Measurements from ENCODE around the gene ITGB5.

The ITGB5 gene

GRCh38 chr3:124781476-124782376 is 105.4 kb downstream of the ITGB5 start:
- DNase-seq = no peak

GRCh38 chr3:124780761-124781475 is 106.2 kb downstream of the ITGB5 start:
- no peak for DNase-seq

- DNase-seq = no peak
Observed at GRCh38 chr3:124780356-124780755, 106.8 kb downstream of the ITGB5 start.

- DNase-seq = no peak
Observed at GRCh38 chr3:124779751-124780191, 107.4 kb downstream of the ITGB5 start.

GRCh38 chr3:124779116-124779515 is 108.0 kb downstream of the ITGB5 start:
- no peak for DNase-seq

- DNase-seq = no peak
Observed at GRCh38 chr3:124777762-124778470, 109.2 kb downstream of the ITGB5 start.

GRCh38 chr3:124776856-124777255 is 110.3 kb downstream of the ITGB5 start:
- DNase-seq = no peak

DNA sequence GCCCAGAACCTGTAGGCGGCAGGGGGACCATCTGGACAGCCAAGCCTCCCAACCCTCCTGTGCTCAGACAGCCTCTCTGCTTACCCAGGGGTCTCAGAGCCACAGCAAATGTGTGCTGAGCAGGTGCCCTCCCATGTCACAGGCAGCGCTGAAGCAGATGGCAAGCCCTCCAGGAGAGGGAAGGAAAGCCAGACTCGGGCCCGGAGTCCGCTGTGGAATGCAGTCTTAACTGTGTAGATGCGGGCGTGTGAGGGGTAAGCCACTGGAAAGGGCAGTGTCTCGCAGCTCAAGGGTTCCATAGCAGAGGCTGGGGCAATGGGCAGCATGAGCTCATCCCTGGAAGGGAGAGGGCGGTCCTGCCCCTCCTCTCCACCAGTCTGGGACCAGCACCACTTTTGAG is 111.3 kb downstream of the ITGB5 start:
- no peak for DNase-seq

DNA sequence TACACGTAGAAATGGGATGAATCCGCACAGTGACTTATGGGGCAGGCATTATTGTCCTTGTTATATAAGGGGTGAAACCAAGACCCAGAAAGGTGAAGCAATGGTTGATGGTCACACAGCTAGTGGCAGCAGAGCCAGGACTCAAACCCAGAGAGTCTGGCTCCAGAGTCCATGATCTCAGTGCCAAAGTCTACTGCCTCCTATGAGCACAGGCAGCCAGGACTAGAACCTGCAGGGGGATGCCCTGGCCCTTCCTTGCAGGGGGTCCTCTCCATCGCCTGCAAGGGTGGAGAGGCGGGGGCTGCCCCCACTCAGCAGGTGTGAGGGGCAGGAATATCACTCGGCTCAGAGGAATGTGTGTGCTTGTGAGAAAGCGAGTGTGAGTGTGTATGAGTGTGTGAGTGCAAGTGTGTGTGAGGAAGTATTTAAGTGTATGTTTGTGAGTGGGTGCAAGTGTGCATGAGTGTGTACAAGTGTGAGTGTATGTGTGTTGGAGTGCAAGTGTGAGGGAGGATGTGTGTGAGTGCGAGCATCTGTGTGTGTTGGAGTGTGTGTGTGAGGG is 112.2 kb downstream of the ITGB5 start:
- DNase-seq = no peak

DNA sequence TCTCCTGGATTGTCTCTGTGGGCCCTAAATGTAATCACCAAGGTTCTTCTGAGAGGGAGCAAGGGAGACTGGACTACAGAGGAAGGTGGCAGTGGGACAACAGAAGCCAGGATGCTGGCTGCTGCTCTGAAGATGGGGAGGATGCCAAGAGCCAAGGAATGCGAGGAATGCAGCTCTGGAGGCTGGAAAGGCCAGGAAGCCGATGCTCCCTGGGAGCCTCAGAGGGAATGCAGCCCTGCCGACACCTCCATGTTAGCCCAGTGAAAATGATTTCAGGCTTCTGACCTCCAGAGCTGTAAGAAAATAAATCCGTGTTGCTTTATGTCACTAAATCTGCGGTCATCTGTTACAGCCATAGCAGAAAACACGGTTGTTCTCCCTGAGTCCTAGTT is 112.8 kb downstream of the ITGB5 start:
- no peak for DNase-seq

GRCh38 chr3:124773351-124774326 is 113.5 kb downstream of the ITGB5 start:
- no peak for DNase-seq

GRCh38 chr3:124772081-124772831 is 114.9 kb downstream of the ITGB5 start:
- DNase-seq = no peak

GRCh38 chr3:124771083-124771445 is 116.1 kb downstream of the ITGB5 start:
- DNase-seq = no peak

DNA sequence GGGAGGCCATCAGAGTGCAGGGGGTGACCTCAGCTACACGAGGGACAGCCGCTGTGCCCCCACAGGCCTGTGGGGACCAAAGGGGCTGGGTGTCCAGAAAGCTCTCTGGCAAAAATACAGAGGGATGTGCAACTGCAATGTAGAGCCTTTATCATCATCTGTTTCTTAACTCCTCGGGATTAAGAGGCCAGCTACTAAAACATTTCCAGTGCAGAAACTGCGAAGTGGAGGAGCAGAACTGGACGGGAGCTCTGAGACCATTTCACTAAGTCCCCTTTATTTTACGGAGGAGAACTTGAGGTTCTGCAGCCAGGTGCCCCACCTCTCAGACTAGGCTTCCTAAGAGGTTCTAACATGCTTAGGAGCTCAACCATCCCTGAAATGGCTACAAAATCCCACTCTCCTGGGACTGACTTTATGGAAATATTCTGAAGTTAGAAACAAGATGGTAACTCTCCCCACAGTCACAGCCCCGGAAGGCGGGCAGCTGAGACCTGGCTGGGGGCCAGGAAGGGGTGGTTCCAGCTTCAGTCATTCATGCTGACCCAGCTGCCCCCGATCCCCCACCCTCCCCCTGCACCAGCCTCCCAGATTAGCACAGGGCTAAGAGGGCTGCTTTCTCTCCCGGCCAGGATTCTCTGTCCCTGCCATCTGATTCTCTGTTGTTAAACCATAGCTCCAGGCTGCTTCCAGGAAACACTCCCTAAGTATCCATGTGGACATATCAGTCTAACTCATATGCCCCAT is 116.7 kb downstream of the ITGB5 start:
- no peak for DNase-seq

DNA sequence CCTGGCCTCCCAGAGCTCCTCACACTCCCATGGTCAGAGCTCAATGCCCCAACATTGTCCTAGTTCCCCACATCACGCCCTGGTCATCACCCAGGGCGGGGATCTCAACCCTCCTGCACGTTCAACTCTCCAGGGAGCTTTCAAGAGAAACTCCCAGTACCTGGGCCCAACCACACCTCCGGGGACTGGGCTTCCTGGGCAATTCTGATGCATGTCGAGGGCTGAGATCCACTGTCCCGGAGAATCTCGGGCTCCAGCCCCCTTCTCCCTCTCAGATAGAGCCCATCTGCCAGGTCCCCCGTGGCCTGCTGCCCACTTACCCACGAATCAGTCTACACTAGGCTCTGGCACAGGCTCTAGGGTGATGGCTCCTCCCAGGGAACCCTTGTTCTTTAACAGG is 117.7 kb downstream of the ITGB5 start:
- no peak for DNase-seq

DNA sequence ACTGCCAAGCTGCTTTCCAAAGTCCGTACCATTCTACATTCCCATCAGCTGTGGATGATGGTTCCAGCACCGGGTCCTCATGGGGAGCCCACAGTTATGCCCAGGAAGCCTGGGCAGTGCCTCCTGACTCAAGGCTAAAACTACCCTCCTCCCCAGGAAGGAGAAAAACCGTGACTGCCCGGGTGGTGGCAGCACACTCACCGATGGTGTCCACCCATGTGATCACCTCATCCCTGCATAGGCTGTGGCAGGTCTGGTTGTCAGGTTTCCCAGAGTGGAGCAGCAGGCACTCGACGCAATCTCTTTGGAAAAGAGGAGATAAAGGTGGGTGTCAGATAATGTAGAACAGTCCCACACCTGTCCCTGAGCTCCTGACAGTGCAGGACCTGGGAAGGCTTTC is 118.4 kb downstream of the ITGB5 start:
- DNase-seq = no peak

DNA sequence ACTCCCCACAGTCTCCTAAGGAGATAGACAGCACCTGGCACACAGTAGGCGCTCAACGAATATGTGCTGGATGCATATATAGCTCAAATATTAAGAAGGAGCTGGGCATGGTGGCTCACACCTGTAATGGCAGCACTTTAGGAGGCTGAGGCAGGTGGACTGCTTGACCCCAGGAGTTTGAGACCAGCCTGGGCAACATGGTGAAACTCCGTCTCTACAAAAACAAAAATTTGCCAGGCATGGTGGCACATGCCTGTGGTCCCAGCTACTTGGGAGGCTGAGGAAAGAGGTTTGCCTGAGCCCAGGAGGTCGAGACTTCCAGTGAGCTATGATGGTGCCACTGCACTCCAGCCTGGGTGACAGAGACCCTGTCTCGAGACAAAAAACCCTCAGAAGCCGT is 119.5 kb downstream of the ITGB5 start:
- no peak for DNase-seq

DNA sequence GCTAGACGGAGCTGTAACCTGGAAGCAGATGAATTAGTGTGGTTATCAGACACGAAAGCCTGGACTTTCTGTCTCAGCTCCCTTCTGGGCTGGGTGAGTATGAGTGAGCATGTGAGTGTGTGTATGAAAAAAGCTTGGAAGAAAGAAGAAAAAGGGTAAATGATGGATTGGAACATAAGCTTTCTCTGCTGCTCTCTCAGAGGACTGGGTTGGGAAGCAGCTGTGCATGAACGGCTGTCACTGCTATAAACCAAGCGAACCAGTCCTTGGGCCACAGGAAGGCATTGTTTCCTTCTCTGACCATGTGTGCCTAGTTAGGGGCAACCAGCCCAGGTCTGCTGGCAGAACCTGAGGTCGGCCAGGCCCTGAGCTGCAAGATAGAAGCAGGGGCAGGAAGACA is 119.9 kb downstream of the ITGB5 start:
- no peak for DNase-seq

GRCh38 chr3:124766113-124767095 is 120.8 kb downstream of the ITGB5 start:
- DNase-seq = no peak

Measured in NCI-H526 treated with DMSO at 0.1 percent for 48 hours (cell line).